GM21381 (cell line): ENCODE measurements around the gene MAP2K7.
"Not testable (repeated sequence)": the region's sequence is repeated elsewhere in the genome, so short reads cannot be mapped to it uniquely, and the experiment has no call there.

Experiments
- ATAC-seq: cut with Tn5 transposase; IDR thresholded peaks from one replicate; pipeline ENCODE4 v1.9.1; 2021; ENCODE audit warnings: mild to moderate bottlenecking, moderate library complexity; ENCODE audit not compliant: unreplicated experiment

The MAP2K7 gene

DNA sequence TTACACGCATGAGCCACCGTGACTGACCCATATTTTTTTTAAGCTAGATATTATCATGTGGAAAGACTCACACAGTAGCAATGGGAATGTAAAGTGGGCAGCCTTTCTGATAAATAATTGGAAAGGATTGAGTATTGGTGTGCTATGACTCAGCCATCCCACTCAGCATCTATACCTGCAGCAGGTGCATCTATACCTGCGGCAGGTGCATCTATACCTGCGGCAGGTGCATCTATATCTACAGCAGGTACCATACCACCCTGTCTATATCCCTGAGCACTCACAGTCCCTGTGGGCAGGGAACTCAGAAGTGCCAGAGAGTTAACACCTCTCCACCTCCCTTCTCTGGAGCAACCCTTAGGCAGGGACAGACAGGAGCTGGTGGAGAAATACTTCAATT, 20.6 kb upstream of the MAP2K7 start:
- ATAC-seq = no peak

DNA sequence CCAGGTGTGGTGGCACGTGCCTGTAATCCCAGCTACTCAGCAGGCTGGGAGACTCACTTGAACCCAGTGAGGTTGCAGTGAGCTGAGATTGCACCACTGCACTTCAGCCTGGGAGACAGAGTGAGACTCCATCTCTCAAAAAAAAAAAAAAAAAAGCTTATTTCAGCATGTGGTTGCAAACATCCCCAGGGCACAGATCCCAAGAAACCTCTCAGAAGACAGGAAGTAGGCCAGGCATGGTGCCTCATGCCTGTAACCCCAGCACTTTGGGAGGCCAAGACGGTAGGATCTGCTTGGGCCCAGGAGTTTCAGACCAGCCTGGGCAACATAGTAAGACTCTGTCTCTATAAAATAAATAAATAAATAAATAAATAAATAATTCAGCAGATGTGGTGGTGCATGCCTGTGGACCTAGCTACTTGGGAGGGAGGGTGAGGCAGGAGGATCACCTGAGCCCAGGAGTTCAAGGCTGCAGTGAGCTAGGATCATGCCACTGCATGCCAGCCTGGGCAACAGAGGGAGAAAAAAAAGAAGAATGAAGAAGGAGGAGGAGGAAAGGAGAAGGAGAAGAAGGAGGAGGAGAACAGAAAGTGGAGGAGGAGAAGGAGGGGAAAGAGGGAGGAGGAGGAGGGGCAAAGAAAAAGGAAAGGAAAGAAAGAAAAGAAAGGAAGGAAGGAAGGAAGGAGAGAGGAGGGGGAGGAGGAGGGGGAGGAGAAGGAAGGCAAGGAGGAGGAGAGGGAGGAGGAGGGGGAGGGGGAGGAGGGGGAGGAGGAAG, 19.7 kb upstream of the MAP2K7 start:
- no peak for ATAC-seq

- no peak for ATAC-seq
Measured at GRCh38 chr19:7885818-7886217, 17.9 kb upstream of the MAP2K7 start.

DNA sequence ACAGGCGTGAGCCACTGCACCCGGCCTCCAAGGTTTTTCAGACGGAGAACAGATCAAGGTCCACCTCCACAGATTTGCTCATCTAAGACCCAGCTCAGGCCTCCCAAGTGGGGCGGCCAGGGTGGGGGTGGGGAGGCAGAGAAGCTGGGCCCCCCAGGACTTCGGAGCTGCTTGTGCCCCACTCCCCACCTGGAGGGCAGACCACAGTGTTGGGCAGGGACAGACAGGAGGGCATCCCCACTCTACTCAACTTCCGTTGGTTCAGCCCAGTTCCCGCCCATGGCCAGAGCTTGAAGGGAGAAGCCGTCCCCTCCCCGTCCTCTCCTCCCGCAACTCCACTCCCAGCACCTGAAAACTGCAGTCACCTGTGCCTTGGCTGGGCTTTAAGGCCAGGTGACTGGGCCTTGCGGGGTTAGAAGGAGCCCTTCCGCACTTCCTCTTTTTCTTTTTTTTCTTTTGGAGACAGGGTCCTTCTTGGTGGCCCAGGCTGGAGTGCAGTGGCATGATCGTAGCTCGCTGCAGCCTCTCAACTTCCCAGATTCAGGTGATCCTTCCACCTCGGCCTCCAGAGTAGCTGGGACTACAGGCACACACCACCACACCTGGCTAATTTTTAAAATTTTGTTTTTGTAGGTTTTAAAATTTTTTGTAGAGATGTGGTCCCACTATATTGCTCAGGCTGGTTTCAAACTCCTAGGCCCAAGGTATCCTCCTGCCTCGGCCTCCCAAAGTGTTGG, 16.1 kb upstream of the MAP2K7 start:
- ATAC-seq = no peak

GRCh38 chr19:7888145-7888825, 15.4 kb upstream of the MAP2K7 start, which contains the start of gene LRRC8E:
Gene LRRC8E (plus strand): TSS chr19:7888510. CDS start chr19:7895604, 7,094 bp downstream.
- no peak for ATAC-seq

GRCh38 chr19:7888826-7889217, 14.9 kb upstream of the MAP2K7 start:
- no peak for ATAC-seq

GRCh38 chr19:7893362-7894101, 10.1 kb upstream of the MAP2K7 start:
- ATAC-seq = not testable (repeated sequence)

DNA sequence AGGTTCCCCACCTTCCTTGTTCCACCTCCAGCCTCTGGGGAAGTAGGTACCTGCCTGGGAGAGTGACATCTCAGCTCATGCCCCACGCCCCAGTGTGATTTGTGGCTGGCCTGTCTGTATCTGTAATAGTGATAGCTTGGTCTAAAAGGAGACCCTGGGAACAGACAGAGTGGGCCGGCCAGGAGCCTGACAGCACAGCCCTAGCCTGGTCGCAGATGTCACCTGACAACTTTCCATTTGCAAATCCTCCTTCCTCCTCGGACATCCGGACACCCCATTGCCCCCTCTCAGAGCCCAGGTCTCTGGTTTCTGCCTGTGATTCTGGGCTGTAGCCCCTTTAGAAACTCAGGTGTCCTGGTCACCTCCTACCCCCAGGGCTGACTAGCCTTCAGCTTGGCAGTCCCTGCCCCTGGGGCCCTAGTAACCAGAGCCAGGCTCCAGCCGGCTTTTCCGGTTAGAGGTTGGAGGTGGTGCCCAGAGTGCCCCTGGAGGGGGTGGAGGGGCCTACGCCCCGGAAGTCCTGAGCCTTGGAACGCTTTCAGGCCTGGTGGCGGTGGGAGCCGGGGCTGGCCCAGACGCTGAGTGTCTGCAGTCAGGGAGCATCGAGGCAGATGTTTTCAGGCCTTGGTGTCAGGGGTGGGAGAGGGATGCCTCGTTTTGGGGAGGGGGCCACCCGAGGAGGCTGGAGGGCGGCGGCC, 8.9 kb upstream of the MAP2K7 start:
- ATAC-seq = no peak

DNA sequence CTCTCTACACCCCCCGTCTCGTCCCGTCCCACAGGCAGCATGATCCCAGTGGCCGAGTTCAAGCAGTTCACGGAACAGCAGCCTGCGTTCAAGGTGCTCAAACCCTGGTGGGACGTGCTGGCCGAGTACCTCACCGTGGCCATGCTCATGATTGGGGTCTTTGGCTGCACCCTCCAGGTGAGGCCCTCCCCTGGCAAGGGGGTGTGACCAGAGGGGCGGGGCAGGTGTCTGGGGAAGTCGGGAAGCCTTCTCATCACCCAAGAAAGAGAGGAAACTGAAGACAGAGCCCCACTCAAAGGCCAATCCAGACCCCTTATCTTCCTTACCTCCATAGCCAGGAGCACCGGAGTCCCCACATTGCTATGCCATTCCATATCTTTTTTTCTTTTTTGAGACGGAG, 8.1 kb upstream of the MAP2K7 start:
- ATAC-seq = no peak

DNA sequence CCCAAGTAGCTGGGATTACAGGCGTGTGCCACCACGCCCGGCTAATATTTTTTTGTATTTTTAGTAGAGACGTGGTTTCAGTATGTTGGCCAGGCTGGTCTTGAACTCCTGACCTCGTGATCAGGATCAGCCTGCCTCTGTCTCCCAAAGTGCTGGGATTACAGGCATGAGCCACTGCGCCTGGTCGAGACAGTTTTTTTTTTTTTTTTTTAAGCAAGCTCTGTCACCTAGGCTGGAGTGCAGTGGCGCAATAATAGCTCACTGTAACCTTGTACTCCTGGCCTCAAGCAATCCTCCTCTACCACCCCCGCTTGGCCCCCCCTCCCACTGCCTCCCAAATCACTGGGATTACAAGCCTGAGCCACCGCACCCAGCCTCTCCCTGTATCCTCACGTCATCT, 6.4 kb upstream of the MAP2K7 start:
- ATAC-seq = no peak

DNA sequence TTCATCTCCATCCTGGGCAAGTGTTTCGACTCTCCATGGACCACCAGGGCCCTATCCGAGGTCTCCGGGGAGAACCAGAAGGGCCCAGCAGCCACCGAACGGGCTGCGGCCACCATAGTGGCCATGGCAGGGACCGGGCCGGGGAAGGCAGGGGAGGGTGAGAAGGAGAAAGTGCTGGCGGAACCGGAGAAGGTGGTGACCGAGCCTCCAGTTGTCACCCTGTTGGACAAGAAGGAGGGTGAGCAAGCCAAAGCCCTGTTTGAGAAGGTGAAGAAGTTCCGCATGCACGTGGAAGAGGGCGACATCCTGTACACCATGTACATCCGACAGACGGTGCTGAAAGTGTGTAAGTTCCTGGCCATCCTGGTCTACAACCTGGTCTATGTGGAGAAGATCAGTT, 4.7 kb upstream of the MAP2K7 start:
- no peak for ATAC-seq

DNA sequence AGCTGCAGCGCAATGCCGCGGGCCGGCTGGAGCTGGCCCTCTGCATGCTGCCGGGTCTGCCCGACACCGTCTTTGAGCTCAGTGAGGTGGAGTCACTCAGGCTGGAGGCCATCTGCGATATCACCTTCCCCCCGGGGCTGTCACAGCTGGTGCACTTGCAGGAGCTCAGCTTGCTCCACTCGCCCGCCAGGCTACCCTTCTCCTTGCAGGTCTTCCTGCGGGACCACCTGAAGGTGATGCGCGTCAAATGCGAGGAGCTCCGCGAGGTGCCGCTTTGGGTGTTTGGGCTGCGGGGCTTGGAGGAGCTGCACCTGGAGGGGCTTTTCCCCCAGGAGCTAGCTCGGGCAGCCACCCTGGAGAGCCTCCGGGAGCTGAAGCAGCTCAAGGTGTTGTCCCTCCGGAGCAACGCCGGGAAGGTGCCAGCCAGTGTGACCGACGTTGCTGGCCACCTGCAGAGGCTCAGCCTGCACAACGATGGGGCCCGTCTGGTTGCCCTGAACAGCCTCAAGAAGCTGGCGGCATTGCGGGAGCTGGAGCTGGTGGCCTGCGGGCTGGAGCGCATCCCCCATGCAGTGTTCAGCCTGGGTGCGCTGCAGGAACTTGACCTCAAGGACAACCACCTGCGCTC, 3.8 kb upstream of the MAP2K7 start:
- no peak for ATAC-seq

DNA sequence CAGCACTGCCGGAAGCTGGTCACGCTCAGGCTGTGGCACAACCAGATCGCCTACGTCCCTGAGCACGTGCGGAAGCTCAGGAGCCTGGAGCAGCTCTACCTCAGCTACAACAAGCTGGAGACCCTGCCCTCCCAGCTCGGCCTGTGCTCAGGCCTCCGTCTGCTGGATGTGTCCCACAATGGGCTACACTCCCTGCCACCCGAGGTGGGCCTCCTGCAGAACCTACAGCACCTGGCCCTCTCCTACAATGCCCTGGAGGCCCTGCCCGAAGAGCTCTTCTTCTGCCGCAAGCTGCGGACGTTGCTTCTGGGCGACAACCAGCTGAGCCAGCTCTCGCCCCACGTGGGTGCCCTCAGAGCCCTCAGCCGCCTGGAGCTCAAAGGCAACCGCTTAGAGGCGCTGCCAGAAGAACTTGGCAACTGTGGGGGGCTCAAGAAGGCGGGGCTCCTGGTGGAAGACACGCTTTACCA, 3.2 kb upstream of the MAP2K7 start:
- no peak for ATAC-seq

DNA sequence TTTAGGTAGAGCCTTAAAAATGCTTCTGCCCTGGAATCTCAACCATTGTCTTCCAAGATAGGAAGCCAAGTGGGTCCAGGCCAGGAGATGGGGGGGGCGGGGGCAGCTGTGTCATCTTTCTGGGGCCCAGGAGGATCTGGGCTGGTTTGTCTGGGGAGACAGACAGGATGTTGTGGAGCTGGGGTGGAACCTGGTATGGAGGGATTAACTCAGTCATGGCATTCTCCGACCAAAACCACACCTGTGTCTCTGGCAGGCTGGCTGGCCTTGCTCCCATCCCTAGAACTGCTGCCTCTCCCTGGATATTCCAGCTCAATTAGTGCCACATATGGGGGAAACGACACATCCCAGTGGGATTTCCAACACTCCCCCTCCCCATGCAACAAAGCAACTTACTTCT, 2.7 kb upstream of the MAP2K7 start:
- no peak for ATAC-seq

- no peak for ATAC-seq
Measured at GRCh38 chr19:7901337-7901736, 2.3 kb upstream of the MAP2K7 start.

- ATAC-seq = no peak
Measured at GRCh38 chr19:7902796-7903243, 857 bp upstream of the MAP2K7 start.

DNA sequence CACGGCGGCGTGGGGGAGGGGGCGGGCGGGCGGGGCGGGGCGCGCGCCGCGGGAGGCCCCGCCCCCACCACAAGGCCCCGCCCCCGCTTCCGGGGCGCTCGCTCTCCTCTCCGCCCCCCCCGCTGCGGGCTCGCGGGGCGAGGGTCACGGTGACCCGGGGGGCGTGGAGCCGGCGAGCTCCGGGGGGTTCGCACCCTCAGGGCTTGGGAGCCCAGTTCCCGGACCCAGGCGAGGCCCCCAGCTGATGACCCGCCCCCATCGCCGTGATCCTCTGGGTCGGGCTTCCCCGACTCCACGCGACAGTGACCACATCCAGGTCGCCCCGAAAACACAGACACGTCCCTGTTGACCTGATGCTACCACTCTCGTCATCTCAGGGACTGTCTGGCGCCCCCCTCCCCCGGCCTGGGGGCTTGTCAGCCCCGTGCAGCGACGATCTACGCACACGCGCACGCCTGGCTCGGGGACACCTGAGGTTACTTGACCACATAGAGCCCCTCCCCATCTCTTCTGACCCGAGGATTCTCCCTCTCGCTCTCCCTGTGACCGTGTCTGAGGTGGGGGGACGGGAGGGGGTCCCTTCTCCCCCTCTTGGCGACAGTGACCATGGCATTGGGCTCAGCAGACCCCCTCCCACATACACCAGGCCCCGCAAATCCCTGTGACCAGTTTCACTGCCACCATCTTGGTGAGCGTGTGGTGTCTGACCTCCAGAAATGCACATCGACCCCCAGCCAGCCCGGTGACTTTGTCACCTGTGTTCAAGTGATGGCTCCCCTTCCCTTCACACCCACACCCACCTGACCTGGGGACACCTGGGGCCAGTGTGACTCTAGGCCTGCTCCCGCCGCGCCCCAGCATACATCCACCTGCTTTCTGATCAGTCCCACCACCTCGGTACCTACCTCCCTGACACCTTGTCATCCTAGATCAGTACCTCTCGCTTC, 670 bp downstream of the MAP2K7 start:
- ATAC-seq = peak; percentile 33

DNA sequence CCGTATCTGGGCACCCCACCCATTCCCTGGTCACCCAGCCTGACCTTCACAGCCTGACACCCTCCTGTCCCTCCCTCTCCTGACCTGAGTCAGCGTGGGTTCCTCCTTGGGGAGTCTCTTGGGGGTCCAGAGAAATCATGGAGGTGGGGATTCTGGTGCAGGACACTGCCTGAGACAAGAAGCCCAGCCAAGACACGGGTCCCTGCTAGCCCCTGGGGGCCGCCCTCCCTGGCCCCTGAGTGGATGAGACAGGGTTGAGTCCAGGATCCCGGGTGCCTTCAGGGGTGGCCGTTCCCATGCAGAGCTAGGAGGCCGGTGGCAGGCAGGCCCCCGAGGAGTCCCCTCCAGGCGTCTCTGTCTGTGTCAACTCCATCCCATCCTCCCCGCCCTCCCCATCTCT, 1.6 kb downstream of the MAP2K7 start:
- no peak for ATAC-seq

DNA sequence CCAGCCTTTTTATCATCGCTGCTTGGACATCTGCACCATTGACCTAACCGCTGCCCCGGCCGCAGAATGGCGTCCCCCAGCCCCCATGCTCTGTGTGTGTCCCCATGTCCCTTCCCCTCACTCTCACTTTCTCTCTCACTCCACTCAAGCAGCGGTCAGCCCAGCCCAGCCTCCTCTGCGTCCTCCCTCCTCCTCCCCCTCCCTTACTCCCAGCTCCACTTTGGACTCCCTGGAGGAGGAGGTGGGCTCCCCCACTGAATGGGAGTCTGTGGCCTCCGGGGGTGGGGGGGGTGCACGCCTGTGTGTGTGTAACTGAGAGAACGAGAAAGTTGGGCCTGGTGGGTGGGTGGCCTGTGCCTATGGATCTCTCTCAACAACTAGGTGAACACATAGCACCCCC, 2.2 kb downstream of the MAP2K7 start:
- no peak for ATAC-seq
